Right lobe of liver (tissue), 6 donors: ENCODE data around the gene ZNF320. TPM values are rescaled to one million over a fixed set of nuclear protein-coding genes. Genes with fewer than 3 reads are reported as not detected.
"Not testable (repeated sequence)": the region's sequence is repeated elsewhere in the genome, so short reads cannot be mapped to it uniquely, and the experiment has no call there.

Source experiments
- ATAC-seq, 4 donors: fragments of 200-7000 bp; cut with Tn5 transposase; one replicate each; pipeline ENCODE4 v1.9.1; 2020; ENCODE audit warnings: mild to moderate bottlenecking in 4 of 4, moderate library complexity in 4 of 4
- DNase-seq, 3 donors: peaks; one replicate each; pipeline ENCODE4 v3.0.0-alpha.2; 2020
- H3K27ac ChIP-seq, 3 donors: fragments of 200-600 bp; one replicate each; pipeline ENCODE4 v1.8.0; 2022
- H3K27me3 ChIP-seq, 2 donors: fragments of 200-600 bp; one replicate each; pipeline ENCODE4 v1.8.0; 2022
- H3K36me3 ChIP-seq, 4 donors: fragments of 200-600 bp; sonication (generic) in 1 of 4; one replicate each; pipeline versions ENCODE4 v1.5.1 to v1.8.0; 2017 to 2022; ENCODE audit warnings: control low read depth in 1 of 4
- H3K4me1 ChIP-seq, 4 donors: fragments of 200-600 bp; sonication (generic) in 1 of 4; one replicate each; pipeline versions ENCODE4 v1.5.1 to v1.8.0; 2017 to 2022; ENCODE audit warnings: control low read depth in 1 of 4
- H3K4me3 ChIP-seq, 3 donors: fragments of 200-600 bp; one replicate each; pipeline ENCODE4 v1.8.0; 2022
- H3K9me3 ChIP-seq, 4 donors: fragments of 200-600 bp; sonication (generic) in 1 of 4; one replicate each; pipeline versions ENCODE4 v1.5.1 to v1.8.0; 2017 to 2022; ENCODE audit warnings: control low read depth in 1 of 4
- CTCF ChIP-seq, 4 donors: fragments of 200-600 bp in 3 of 4; fragments of 450-650 bp in 1 of 4; IDR thresholded peaks; one replicate each; pipeline versions ENCODE4 v1.5.1 to v1.8.0; 2016 to 2022; ENCODE audit warnings: antibody characterized with exemption in 4 of 4, mild to moderate bottlenecking in 2 of 4
- POLR2A ChIP-seq: fragments of 450-650 bp; IDR thresholded peaks from one replicate; pipeline ENCODE4 v1.6.1; 2017; ENCODE audit warnings: antibody characterized with exemption, mild to moderate bottlenecking
- WGBS: methylation state at CpG from one replicate; pipeline ENCODE4 v1.1.6; 2018; ENCODE audit warnings: low coverage, low lambda C conversion rate; ENCODE audit not compliant: insufficient coverage; ENCODE audit errors: missing lambda C conversion rate; 5-methylcytosine and 5-hydroxymethylcytosine counted together
- intact Hi-C, 2 donors: fragments of 100-400 bp; cut with DNase I; formaldehyde crosslinking; loops; one replicate each; pipeline versions ENCODE4 v1.11.2 to v1.14.1; 2022
- total RNA-seq, 6 experiments: library from RNA; depleted of rRNA in 2 of 6; stranded (reverse); fragments of >200 nt in 2 of 6; fragmentation: NEBNext Ultra II Directional in 3 of 6; extraction: Animal tissue kit (Norgen Biotek cat#: 25700) in 3 of 6; gene quantifications; one replicate each; pipeline versions ENCODE4 v1.1.0 to v1.2.4, GENCODE V29; 2016 to 2023
- donor health status: DM: no; HTN: yes; CAD: no.
- donor health status: DM: no; HTN: no; CAD: no.
- donor health status: DM: no; HTN: no; CAD: no.
- donor health status: DM: no; HTN: yes; CAD: no.
- donor health status: DM: no; HTN: yes; CAD: no.

The ZNF320 gene
- total RNA-seq, 6 experiments from 2014 or later: 0.68 to 5.0 (median 1.1) TPM; not detected in 1

GRCh38 chr19:52938761-52939160 is 41.3 kb upstream of the ZNF320 start:
- no peak for TF ChIP-seq CTCF (IDR thresholded peaks at IDR 0.05)
- TF ChIP-seq POLR2A: no peak
- Histone ChIP-seq H3K27me3 (no peaks in the 10 kb centered on the region), H3K9me3 (peaks cover 0 to 1% (median 0%) of the 10 kb centered on the region in 4 donors), H3K4me1 (no peaks in the 10 kb centered on the region), H3K36me3 (no peaks in the 10 kb centered on the region), H3K27ac (no peak overlapping the region), H3K4me3 (no peak overlapping the region)
- 44% methylated on average over 5 of the region's 5 CpGs for WGBS
- no peak for DNase-seq
- intact Hi-C loops: no loop called here
- no peak for ATAC-seq

- Histone ChIP-seq H3K36me3 (no peaks in the 10 kb centered on the region), H3K9me3 (peaks cover 0 to 2% (median 0%) of the 10 kb centered on the region in 4 donors), H3K27ac (no peak overlapping the region), H3K4me3 (no peak overlapping the region), H3K4me1 (no peaks in the 10 kb centered on the region), H3K27me3 (no peaks in the 10 kb centered on the region)
- no peak for ATAC-seq
- TF ChIP-seq POLR2A (no peak), CTCF (IDR thresholded peaks at IDR 0.05) (no peak)
- 83% methylated on average over 1 of the region's 7 CpGs for WGBS
- intact Hi-C loops: no loop called here
- no peak for DNase-seq
These were observed 39.5 kb upstream of the ZNF320 start for GRCh38 chr19:52936954-52937325.

- ATAC-seq (no peak), DNase-seq (no peak)
- intact Hi-C loops: no loop called here
- WGBS: 58% methylated on average over 11 of the region's 12 CpGs
- H3K4me3 ChIP-seq: no peak overlapping the region
- H3K9me3 ChIP-seq: peaks cover 0 to 2% (median 0%) of the 10 kb centered on the region in 4 donors
- no peaks in the 10 kb centered on the region for H3K4me1 ChIP-seq
- H3K27me3 ChIP-seq: no peaks in the 10 kb centered on the region
- H3K36me3 ChIP-seq: no peaks in the 10 kb centered on the region
- H3K27ac ChIP-seq: no peak overlapping the region
- no peak for TF ChIP-seq POLR2A
- TF ChIP-seq CTCF (IDR thresholded peaks at IDR 0.05): no peak
These were observed 38.9 kb upstream of the ZNF320 start for GRCh38 chr19:52936151-52936953.

DNA sequence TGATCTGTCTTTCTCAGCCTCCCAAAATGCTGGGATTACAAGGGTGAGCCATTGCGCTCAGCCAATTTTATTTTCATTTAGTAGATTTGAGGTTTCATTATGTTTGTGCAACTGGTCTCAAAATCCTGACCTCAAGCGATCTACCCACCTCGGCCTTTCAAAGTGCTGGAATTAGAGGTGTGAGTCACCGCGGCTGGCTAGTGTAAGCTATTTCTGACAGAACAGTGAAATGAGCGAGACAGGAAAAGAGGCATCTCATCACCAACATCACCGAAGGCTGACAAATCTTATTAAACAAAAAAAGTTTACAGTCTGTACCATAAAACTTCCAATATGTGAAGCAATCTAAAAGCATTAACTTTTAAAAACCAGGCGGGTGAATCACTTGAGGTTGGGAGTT is 38.0 kb upstream of the ZNF320 start:
- Histone ChIP-seq H3K27ac (no peak overlapping the region), H3K4me3 (no peak overlapping the region), H3K27me3 (no peaks in the 10 kb centered on the region), H3K9me3 (peaks cover 0 to 2% (median 0%) of the 10 kb centered on the region in 4 donors), H3K4me1 (no peaks in the 10 kb centered on the region), H3K36me3 (no peaks in the 10 kb centered on the region)
- 75% methylated on average over 8 of the region's 8 CpGs for WGBS
- DNase-seq (no peak), ATAC-seq (no peak)
- intact Hi-C loops: no loop called here
- no peak for TF ChIP-seq CTCF (IDR thresholded peaks at IDR 0.05)
- TF ChIP-seq POLR2A: no peak

GRCh38 chr19:52924641-52925040 is 27.2 kb upstream of the ZNF320 start:
- 81% methylated on average over 4 of the region's 9 CpGs for WGBS
- H3K4me3 ChIP-seq, DNase-seq, H3K27ac ChIP-seq, ATAC-seq, H3K9me3 ChIP-seq, H3K4me1 ChIP-seq, H3K36me3 ChIP-seq, intact Hi-C loops, H3K27me3 ChIP-seq: not testable (repeated sequence)
